Posterior cingulate gyrus (tissue), 11 donors: Measurements from ENCODE around the gene SF3B3.
"Not testable (repeated sequence)": the region's sequence is repeated elsewhere in the genome, so short reads cannot be mapped to it uniquely, and the experiment has no call there.

Source experiments
- DNase-seq, 10 donors: peaks; one replicate each; pipeline versions ENCODE4 v3.0.0 to v3.0.0-alpha.2; 2020 to 2021; ENCODE audit warnings: mixed read lengths in 3 of 10
- intact Hi-C: fragments of 100-400 bp; cut with DNase I; formaldehyde crosslinking; loops from one replicate; pipeline ENCODE4 v1.15.1; 2023

SF3B3 gene

GRCh38 chr16:70579648-70580630 lies 56.3 kb downstream of the SF3B3 start:
- intact Hi-C loops, result no loop called here
- DNase-seq, result peak in 1 of 10 donors; percentile 74

- no peak for DNase-seq
- intact Hi-C loops, result no loop called here
These were observed 58.8 kb downstream of the SF3B3 start for GRCh38 chr16:70582280-70582978.

GRCh38 chr16:70586731-70587130 lies 63.1 kb downstream of the SF3B3 start:
- DNase-seq, result no peak
- intact Hi-C loops, result no loop called here

DNA sequence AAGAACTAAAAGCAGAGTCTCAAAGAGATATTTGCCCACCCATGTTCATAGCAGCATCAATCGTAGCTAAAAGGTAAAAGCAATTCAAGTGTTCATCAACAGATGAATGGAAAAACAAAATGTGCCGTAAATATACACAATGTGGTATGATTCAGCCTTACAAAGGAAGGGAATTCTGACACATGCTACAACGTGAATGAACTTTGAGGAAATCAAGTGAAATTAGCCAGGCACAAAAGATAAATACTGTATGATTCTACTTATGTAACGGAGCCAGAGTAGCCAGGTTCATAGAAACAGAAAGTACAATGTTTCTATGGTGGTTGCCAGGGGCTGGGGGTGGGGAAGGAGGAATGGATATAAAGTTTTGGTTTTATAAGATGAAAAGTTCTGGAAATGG lies 64.9 kb downstream of the SF3B3 start:
- intact Hi-C loops, result no loop called here
- DNase-seq, result no peak

DNA sequence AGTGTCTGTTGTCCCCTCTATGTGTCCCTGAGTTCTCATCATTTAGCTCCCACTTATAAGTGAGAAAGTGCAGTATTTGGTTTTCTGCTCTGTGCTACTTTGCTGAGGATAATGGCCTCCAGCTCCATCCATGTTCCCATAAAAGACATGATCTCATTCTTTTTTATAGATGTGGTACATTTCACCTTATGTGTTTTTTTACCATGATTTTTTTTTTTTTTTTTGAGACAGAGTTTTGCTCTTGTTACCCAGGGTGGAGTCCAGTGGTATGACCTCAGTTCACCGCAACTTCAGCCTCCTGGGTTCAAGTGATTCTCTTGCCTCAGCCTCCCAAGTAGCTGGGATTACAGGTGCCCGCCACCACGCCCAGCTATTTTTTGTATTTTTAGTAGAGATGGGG lies 65.8 kb downstream of the SF3B3 start:
- DNase-seq, result peak in 1 of 10 donors; percentile 29
- intact Hi-C loops, result not testable (repeated sequence)

GRCh38 chr16:70589998-70590471 lies 66.4 kb downstream of the SF3B3 start:
- intact Hi-C loops, result no loop called here
- peak in 2 of 10 donors; percentile 14 to 60 for DNase-seq

DNA sequence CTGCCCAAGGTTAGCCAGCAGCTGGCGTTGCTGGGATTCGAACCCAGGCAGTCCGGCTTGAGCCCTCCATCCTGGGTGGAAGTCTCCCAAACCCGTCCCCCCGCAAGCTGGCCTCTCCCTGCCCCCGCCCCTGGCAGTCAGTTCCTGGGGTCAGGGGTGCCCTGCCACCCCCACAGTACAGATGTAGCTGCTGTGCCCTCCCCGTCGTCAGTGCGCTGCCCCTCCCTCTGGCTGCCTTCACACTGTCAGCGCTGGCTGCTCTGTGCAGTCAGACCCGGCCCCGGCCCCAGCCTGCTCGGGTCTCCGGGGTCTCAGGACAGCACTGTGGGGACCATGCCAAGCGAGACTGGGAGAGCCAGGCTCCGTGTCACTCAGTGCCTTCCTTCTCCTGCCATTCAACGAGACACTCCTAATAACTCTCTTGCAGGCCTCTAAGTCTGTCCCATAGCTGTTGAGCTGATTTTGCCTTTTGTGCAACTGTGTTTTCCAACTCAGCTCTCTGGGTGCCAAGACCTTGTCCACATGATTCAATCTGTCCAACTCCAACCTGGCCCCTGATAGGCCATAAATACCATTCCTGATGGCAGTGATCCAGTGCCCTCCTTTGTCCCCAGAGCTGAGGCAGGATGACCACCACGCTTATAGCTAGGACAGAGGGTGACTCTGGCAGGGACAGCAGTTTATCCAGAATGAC lies 67.3 kb downstream of the SF3B3 start:
- DNase-seq, result peak in 1 of 10 donors; percentile 79
- intact Hi-C loops, result no loop called here

DNA sequence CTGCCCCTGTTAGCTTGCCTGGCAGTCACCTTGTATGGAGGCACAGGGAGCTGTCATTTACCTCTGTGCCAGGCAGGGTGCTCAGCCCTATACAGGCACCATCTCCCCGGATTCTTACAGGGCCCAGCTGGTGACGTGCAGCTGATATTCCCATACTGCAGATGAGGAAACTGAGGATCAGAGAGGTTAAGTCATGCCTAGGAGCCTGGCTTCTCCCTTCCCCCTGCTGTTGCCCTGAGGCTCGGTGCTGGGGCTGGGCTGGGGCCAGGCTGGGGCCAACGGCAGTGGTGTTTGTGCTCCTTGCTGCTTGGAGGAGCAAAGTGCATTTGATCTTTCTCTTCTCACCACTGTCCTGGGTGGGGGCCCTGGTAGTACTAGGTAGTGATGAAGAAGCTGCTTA lies 68.0 kb downstream of the SF3B3 start:
- intact Hi-C loops, result no loop called here
- peak in 1 of 10 donors; percentile 62 for DNase-seq

DNA sequence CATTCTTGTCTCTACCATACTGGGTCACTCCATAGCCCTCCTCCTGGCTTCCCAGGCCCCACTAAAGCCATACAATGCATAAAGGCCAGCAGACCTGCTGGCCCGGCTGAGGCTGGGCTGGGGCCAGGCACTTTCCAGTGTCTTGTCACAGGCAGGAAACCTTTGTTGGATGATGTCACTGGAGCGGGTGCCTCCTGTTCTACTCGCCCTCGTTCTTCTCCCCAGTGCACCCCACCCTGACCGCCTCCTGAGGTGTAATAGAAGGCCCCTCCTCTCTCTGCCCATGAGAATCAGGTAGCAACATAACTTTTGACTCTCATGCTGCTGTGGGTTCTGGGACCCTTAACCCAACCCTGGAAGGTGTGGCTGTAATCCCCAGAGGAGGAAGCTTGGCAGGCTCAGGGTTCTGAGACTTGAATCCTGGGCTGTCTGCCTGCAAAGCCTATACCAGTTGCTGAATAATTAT lies 68.5 kb downstream of the SF3B3 start:
- DNase-seq, result peak in 1 of 10 donors; percentile 40

DNA sequence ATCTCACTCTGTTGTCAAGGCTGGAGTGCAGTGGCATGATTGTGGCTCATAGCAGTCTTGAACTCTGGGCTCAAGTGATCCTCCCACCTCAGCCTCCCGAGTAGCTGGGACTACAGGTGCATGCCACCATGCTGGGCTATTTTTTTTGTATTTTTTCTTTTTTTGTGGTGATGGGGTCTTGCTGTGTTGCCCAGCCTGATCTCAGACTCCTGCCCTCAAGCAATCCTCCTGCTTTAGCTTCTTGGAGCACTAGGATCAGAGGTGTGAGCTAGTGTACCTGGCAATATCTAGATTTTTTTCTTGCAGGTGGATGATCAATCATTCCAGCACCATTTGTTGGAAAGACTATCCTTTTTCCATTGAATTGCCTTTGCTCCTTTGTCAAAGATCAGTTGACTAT lies 69.9 kb downstream of the SF3B3 start:
- no peak for DNase-seq
- intact Hi-C loops, result no loop called here

More for the DNA sequence above, 68.5 kb downstream of the SF3B3 start:
- intact Hi-C loops, result no loop called here

GRCh38 chr16:70594569-70594968 lies 71.0 kb downstream of the SF3B3 start:
- intact Hi-C loops, result no loop called here

DNA sequence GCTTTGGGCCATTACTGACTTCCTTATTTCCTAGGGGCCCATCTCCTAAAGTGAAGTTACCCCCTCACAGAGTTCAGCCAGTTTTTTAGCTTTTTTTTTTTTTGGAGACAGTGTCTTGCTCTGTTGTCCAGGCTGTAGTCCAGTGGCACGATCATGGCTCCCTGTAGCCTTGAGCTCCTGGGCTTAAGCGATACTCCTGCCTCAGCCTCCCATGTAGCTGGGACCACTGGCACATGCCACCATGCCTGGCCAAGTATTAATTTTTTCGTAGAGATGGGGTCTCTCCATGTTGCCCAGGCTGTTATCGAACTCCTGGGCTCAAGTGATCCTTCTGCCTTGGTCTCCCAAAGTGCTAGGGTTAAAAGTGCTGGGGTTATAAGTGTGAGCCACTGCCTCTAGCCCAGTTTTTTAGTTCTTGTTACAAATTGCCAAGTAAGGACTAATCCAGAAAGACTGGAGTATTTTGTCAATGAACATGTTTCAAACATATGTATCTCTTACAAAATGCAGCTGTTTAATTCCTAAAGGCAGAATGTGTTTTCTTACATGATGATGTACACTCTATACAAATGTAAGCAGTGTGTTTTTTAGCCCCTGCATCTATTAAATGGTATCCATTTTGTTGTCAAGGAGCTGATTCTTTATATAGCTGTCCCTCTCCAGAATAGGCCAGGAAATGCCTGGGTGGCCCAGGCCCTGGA lies 73.7 kb downstream of the SF3B3 start:
- intact Hi-C loops, result no loop called here
- peak in 2 of 10 donors; percentile 2 to 45 for DNase-seq

More at GRCh38 chr16:70594569-70594968, 71.0 kb downstream of the SF3B3 start:
- DNase-seq, result peak in 1 of 10 donors; percentile 8

DNA sequence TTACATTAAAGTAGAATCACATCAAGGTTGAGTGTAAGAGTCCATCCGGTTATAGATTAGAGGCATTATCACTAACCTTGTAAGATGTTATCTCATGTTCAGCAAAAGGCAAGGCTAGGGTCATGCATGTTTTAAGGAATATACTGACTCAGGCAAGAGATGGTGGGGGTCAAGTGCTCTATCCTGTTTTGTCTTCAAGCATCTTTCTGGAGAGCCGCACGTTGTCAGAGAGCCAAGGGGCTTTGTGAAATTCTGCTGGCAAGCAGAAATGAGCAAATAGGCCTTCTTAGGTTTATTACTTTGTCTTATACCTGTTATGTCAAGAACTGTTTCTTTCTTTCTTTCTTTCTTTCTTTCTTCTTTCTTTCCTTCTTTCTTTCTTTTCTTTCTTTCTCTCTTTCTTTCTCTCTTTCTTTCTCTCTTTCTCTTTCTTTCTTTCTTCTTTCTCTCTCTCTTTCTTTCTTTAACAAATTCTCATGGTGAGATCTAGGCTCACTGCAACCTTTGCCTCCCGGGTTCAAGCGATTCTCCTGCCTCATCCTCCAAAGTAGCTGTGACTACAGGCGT lies 75.4 kb downstream of the SF3B3 start:
- peak in 2 of 10 donors; percentile 18 to 19 for DNase-seq
- intact Hi-C loops, result no loop called here

GRCh38 chr16:70600730-70601129 lies 77.1 kb downstream of the SF3B3 start:
- DNase-seq, result peak in 1 of 10 donors; percentile 12
- intact Hi-C loops, result no loop called here

- intact Hi-C loops, result no loop called here
- peak in 1 of 10 donors; percentile 49 for DNase-seq
These were observed 78.3 kb downstream of the SF3B3 start for GRCh38 chr16:70601576-70602575.

DNA sequence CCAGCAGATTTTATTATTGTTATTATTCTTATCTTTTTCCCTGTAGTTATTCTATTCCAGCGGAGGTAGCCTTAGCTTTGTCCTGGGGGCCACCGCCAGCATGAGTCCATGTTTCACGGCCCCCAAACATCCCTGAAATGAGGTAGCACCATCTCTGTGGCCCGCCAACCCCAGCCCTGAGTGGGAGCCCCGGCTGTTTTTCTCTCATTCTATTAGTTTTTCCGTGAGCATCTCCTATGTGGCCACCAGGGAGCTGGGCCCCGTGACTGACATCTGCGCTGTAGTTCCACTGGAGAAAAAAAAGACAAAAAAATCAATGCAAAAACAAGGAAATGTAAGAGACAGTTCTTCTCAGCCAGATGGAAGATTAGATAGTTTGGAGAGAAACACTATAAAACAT lies 79.2 kb downstream of the SF3B3 start:
- intact Hi-C loops, result no loop called here
- peak in 1 of 10 donors; percentile 52 for DNase-seq

DNA sequence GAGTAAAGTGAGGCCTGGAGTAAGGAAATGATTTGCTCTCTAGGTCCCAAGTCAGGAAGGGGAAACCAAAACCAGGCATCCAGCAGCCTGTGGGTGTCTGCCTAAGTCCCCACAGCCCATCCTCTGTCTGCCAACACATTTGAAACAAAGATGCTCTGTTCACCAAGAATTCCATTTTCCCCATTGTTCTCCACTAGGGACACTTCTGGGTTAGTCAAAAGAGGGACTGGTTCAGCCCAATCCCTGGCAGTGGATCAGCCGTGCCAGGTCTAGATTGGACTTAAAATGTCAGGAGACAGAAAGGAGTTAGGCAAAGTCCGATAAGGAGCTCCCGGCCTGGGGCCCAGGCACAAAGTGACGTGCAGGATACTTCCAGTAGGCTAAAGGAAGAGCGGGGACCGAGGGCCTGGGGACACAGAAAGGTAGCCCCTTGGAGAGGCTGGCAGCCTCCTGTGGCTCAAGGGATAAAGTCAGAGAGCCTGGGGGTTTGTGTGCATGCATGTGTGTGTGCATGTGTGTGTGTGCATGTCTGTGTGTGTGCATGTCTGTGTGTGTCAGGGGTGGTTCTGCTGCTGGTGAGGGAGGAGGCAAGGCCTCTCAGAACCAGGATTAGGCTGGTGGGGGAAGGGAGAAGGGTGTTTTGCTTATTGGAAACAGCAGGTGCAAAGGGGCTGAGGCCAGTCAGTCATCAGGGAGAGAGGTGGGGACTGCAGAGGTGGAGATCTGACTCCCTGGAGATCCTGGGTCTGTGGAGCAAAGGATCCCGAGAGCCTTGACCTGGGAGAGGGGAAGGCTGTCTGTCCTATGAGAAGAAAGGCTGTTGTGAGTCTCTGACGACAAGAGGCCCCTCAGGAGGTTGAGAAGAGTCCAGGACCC lies 81.0 kb downstream of the SF3B3 start:
- DNase-seq, result peak in 2 of 10 donors; percentile 26 to 56
- intact Hi-C loops, result no loop called here
